Measurements from ENCODE around the gene ARHGDIB.

ARHGDIB gene

DNA sequence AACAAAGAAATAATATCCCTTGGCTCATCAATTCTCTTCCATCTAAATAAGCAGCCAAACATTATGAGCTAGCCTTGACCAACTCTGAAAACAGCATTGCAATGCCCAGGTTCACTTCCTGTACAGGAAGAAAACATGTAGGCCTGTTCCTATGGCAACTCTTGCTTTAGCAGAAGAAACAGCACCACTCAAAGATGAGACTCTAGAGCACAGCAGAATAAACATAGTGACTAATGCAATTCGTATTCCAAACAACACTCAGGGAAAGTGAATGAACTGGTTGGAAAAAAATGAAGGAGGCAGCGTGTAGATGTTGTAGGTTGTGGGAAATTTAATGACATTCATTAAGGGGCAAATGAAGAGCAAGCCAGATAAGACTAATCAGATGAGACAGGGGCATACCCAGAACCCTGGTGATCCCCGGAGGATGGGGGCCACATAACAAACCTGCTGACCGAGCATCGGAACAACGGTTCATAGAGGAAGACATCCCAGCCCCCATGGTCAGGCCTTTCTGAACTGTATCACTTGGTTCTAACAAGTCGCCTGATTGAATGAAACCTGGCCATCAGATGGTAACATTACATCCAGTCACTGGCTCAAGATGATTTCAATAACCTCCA lies 9.0 kb downstream of the ARHGDIB start:
- H3K4me3 ChIP-seq (ENCODE audit: low read length), result no peak overlapping the region
- TF ChIP-seq, protein P1, sequence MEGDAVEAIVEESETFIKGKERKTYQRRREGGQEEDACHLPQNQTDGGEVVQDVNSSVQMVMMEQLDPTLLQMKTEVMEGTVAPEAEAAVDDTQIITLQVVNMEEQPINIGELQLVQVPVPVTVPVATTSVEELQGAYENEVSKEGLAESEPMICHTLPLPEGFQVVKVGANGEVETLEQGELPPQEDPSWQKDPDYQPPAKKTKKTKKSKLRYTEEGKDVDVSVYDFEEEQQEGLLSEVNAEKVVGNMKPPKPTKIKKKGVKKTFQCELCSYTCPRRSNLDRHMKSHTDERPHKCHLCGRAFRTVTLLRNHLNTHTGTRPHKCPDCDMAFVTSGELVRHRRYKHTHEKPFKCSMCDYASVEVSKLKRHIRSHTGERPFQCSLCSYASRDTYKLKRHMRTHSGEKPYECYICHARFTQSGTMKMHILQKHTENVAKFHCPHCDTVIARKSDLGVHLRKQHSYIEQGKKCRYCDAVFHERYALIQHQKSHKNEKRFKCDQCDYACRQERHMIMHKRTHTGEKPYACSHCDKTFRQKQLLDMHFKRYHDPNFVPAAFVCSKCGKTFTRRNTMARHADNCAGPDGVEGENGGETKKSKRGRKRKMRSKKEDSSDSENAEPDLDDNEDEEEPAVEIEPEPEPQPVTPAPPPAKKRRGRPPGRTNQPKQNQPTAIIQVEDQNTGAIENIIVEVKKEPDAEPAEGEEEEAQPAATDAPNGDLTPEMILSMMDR (conservative IDR thresholded peaks at IDR 0.05; ENCODE audit: low read length), result no peak
- peak; percentile 93 for DNase-seq (ENCODE audit: low read depth)

DNA sequence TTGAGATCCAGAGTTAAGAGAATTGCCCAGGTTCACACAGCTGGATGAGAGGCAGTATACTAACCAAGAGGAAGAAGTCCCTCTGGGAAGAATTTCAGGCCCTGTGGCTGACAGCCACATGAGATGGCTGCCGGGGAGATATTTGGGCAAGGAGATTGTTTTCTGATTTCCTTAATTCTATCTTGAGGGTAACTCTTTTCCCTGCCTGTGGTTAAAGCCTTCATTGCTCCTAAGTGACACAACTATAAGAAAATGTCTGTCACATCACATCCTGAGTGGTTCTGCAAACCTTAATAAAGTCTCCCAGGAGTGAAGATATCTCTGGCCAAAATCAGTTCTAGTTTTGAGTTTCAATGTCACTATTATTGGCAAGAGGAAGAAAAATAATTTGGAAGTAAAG lies 9.6 kb downstream of the ARHGDIB start:
- H3K4me3 ChIP-seq (ENCODE audit: low read length), result no peak overlapping the region
- peak; percentile 16 for DNase-seq (ENCODE audit: low read depth)
- TF ChIP-seq, protein P1 (conservative IDR thresholded peaks at IDR 0.05; ENCODE audit: low read length), result no peak

DNA sequence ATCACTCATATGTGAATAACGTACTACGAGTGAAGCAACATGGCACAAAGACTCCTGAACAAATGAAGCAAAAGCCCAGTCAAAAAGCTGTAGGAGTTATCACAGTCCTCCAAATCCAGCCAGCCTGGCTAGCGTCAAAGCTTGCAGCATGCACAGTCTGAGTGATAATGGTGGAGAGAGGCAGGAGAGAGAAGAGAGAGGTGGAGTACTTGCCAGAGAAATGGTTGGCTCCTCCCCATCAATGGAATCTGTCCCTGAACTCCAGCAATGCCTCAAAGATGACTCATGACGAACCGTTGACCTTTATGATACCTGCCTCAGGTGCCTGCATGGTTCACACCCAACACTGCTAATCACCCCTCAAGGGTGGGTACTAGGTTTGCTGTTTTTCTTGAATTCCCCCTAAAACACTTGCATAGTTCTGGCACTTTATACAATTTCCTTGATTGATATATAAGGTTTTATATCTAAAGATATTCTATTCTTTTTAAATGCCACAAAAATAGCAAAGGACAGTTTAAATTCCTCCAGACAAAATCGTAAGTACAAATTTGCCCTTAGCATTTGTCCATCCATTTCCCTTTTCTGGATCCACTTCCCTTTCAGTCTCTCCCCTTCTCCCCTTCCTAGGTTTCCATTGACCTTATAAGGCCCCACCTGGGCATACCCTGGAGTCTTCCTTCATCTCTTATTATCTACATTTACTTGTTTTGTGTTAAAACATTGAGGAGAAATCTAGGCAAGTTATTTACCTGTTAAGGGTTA lies 10.2 kb downstream of the ARHGDIB start:
- no peak overlapping the region for H3K4me3 ChIP-seq (ENCODE audit: low read length)
- TF ChIP-seq, protein P1 (conservative IDR thresholded peaks at IDR 0.05; ENCODE audit: low read length), result no peak
- DNase-seq (ENCODE audit: low read depth), result no peak

DNA sequence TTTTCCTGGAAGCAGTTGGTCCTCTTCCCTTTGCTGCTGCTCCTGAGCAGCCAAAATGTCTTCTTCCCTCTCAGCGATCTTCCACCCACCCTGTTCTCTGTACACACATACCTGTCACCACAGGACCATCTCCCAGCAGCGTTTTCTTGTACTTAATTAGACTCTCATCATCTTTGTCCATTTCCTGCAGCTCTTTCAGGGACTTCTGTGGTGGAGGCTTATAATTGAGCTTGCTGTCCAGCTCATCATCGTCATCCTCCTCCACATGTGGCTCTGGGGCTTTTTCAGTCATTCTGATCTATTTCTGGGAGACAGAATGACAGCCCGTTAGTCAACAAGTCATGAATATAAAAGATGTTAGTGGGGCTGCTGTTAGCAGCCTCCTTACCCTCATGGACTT lies 11.0 kb downstream of the ARHGDIB start:
- DNase-seq (ENCODE audit: low read depth), result no peak
- no peak overlapping the region for H3K4me3 ChIP-seq (ENCODE audit: low read length)
- TF ChIP-seq, protein P1 (conservative IDR thresholded peaks at IDR 0.05; ENCODE audit: low read length), result no peak

DNA sequence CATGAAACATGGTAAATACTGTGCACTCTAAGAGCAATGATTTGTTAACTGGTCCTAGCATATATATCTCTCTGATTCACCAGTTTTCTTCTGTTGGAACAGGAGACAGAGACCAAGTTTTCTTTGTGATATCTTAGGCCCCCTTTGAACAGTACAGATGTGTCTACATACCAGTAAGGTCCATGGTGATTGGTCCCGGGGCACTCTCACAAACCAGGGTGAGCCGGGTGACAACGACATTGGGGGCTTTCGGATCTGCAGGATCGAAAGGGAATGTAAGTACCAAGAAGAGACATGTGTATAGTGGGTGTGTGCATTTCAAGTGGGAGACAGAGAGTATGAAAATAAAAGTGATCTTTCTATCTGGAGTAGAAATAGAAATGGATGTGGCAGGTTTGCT lies 11.8 kb downstream of the ARHGDIB start:
- H3K4me3 ChIP-seq (ENCODE audit: low read length), result no peak overlapping the region
- TF ChIP-seq, protein P1 (conservative IDR thresholded peaks at IDR 0.05; ENCODE audit: low read length), result no peak
- DNase-seq (ENCODE audit: low read depth), result no peak

DNA sequence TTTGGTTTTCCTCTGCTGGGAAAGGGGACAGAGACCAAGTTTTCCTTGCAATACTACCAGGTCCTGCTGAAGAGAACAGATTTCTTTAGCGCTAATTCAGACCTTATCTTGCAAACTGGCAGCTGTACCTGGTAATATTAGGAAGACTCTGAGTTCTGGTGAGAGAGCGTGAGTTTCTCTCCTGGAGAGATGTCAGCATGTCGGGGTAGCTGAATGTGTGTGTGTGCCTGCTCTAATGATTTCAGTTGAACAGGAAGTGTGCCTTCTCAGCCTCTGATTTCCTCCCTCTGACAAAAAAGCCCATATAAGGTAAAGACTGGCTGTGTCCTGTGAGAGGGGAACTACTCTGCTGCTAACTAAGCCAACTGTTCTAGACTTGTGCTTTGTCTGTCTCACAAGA lies 12.7 kb downstream of the ARHGDIB start:
- no peak overlapping the region for H3K4me3 ChIP-seq (ENCODE audit: low read length)
- peak; percentile 82 for DNase-seq (ENCODE audit: low read depth)
- TF ChIP-seq, protein P1 (conservative IDR thresholded peaks at IDR 0.05; ENCODE audit: low read length), result no peak

DNA sequence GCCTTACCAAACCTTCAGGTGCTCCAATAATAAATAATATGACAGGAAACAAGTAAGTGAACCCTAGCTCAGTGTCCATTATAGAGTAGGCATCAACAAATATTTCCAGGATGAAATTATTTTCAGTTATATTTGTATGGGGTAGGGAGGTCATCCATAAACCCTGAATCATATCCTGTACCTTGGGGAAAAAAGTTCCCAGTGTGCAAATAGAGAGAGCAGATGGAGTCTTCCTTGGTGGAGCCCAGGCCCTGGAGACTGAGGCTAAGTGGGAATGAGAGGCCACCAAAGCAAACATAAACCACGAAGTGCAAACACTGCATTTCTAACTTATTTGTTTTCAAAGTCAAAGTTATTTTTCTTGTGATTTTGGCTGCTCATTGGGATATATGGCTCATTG lies 14.5 kb downstream of the ARHGDIB start:
- TF ChIP-seq, protein P1 (conservative IDR thresholded peaks at IDR 0.05; ENCODE audit: low read length), result no peak
- DNase-seq (ENCODE audit: low read depth), result no peak
- H3K4me3 ChIP-seq (ENCODE audit: low read length), result no peak overlapping the region

Data from AG10803 (cell line).